Stomach (tissue), 9 donors: ENCODE data around the gene LFNG. TPM values are rescaled to one million over a fixed set of nuclear protein-coding genes. Genes with fewer than 3 reads are reported as not detected.

Experiments used
- DNase-seq, 2 donors: peaks; one replicate each; pipeline versions ENCODE4 v3.0.0 to v3.0.0-alpha.2; 2013 to 2019
- H3K27ac ChIP-seq, 5 donors: fragments of 200-600 bp in 4 of 5; sonication (generic) in 4 of 5; one replicate each; pipeline ENCODE4 v1.5.1; 2013 to 2019; ENCODE audit warnings: mild to moderate bottlenecking in 1 of 5, moderate library complexity in 1 of 5
- H3K27me3 ChIP-seq, 3 donors: fragments of 200-600 bp; sonication (generic); one replicate each; pipeline ENCODE4 v1.5.1; 2017 to 2019; ENCODE audit warnings: mixed run types in 1 of 3
- H3K36me3 ChIP-seq, 4 donors: fragments of 200-600 bp; sonication (generic); 1 replicate in 3 of 4; 2 replicates in 1 of 4; pipeline ENCODE4 v1.5.1; 2016 to 2019
- H3K4me1 ChIP-seq, 4 donors: fragments of 200-600 bp; sonication (generic); one replicate each; pipeline ENCODE4 v1.5.1; 2016 to 2019
- H3K4me3 ChIP-seq, 4 donors: fragments of 200-600 bp; sonication (generic) in 3 of 4; one replicate each; pipeline ENCODE4 v1.5.1; 2016 to 2019; ENCODE audit warnings: mild to moderate bottlenecking in 1 of 4
- H3K9me3 ChIP-seq, 4 donors: fragments of 200-600 bp; sonication (generic); one replicate each; pipeline ENCODE4 v1.5.1; 2016 to 2019
- CTCF ChIP-seq, 7 experiments: fragments of 450-650 bp in 4 of 7; fragments of 200-600 bp in 3 of 7; sonication (generic) in 3 of 7; IDR thresholded peaks; one replicate each; pipeline ENCODE4 v1.5.1; 2016 to 2019; ENCODE audit warnings: antibody characterized with exemption in 7 of 7, control low read depth in 2 of 7, mild to moderate bottlenecking in 1 of 7
- EP300 ChIP-seq: sonication (generic); formaldehyde crosslinking; IDR thresholded peaks from one replicate; pipeline ENCODE4 v1.6.1; 2017; ENCODE audit warnings: antibody characterized with exemption
- POLR2A ChIP-seq, 4 donors: fragments of 450-650 bp; IDR thresholded peaks; one replicate each; pipeline ENCODE4 v1.6.1; 2016; ENCODE audit warnings: antibody characterized with exemption in 4 of 4, control low read depth in 2 of 4, mild to moderate bottlenecking in 1 of 4, moderate library complexity in 1 of 4
- POLR2AphosphoS5 ChIP-seq, 3 donors: sonication (generic); formaldehyde crosslinking; IDR thresholded peaks; one replicate each; pipeline ENCODE4 v1.6.1; 2016; ENCODE audit warnings: antibody characterized with exemption in 3 of 3
- WGBS, 5 donors: extraction: QIAGEN DNeasy Blood & Tissue Kit in 3 of 5; methylation state at CpG; one replicate each; pipeline versions ENCODE4 v1.1.5 to v1.1.7; 2013 to 2018; 5-methylcytosine and 5-hydroxymethylcytosine counted together
- intact Hi-C: fragments of 100-400 bp; cut with DNase I; formaldehyde crosslinking; loops from one replicate; pipeline ENCODE4 v1.15.1; 2023; ENCODE audit warnings: low total_unique reads
- polyA plus RNA-seq, 3 donors: library from polyadenylated mRNA; stranded (reverse); fragments of 200-250 nt; gene quantifications; one replicate each; pipeline ENCODE4 v1.2.3, GENCODE V29; 2013
- total RNA-seq, 5 donors: library from RNA; depleted of rRNA; stranded (reverse); fragments of >200 nt; gene quantifications; one replicate each; pipeline versions ENCODE4 v1.1.0 to v1.2.3, GENCODE V29; 2014 to 2016
- donor health status: healthy with polysubstance abuse.
- donor health status: Bipolar disorder and iron deficiency.
- donor health status: healthy.

LFNG gene
- total and polyA plus RNA-seq, 8 donors = 8.0 to 103 (median 17.4) TPM

- TF ChIP-seq POLR2A (IDR thresholded peaks at IDR 0.05) (no peak), POLR2AphosphoS5 (IDR thresholded peaks at IDR 0.05) (no peak)
- intact Hi-C loops = no loop called here
- Histone ChIP-seq H3K9me3 (no peaks in the 10 kb centered on the region), H3K27me3 (peaks cover 0 to 73% (median 8%) of the 10 kb centered on the region in 3 donors), H3K27ac (peak overlapping the region; percentile 84 to 97 (median 92)), H3K4me3 (peak overlapping the region in 2 of 4 donors; percentile 8 to 78), H3K36me3 (peaks cover 9 to 42% (median 27%) of the 10 kb centered on the region in 4 donors), H3K4me1 (peaks cover 97 to 100% (median 99%) of the 10 kb centered on the region in 4 donors)
- WGBS, 5 donors = 51 to 81% (median 69%) methylated on average over 40 to 53 of the region's 53 CpGs
- DNase-seq = no peak
These were observed 5.5 kb downstream of the LFNG start for GRCh38 chr7:2524808-2525657.

- H3K9me3 ChIP-seq = no peaks in the 10 kb centered on the region
- peak in 1 of 2 donors; percentile 54 for DNase-seq
- H3K36me3 ChIP-seq = peaks cover 9 to 42% (median 27%) of the 10 kb centered on the region in 4 donors
- 77 to 83% (median 80%) methylated on average over 23 to 36 of the region's 36 CpGs for WGBS, 5 donors
- H3K4me3 ChIP-seq = peak overlapping the region in 1 of 4 donors; percentile 8
- peaks cover 0 to 73% (median 5%) of the 10 kb centered on the region in 3 donors for H3K27me3 ChIP-seq
- intact Hi-C loops = no loop called here
- peaks cover 97 to 100% (median 99%) of the 10 kb centered on the region in 4 donors for H3K4me1 ChIP-seq
- peak overlapping the region; percentile 84 to 97 (median 92) for H3K27ac ChIP-seq
- TF ChIP-seq POLR2A (IDR thresholded peaks at IDR 0.05) (no peak), CTCF (IDR thresholded peaks at IDR 0.05) (no peak)
These were observed 6.4 kb downstream of the LFNG start for GRCh38 chr7:2525658-2526630.

- Histone ChIP-seq H3K4me1 (peaks cover 96 to 100% (median 98%) of the 10 kb centered on the region in 4 donors), H3K36me3 (peaks cover 9 to 42% (median 27%) of the 10 kb centered on the region in 4 donors), H3K27ac (peak overlapping the region in 3 of 5 donors; percentile 88 to 92 (median 90)), H3K27me3 (peaks cover 0 to 73% (median 0%) of the 10 kb centered on the region in 3 donors), H3K9me3 (no peaks in the 10 kb centered on the region), H3K4me3 (no peak overlapping the region)
- 75 to 85% (median 80%) methylated on average over 28 to 40 of the region's 40 CpGs for WGBS, 5 donors
- peak in 1 of 2 donors; percentile 42 for DNase-seq
- TF ChIP-seq POLR2A (IDR thresholded peaks at IDR 0.05) (no peak), POLR2AphosphoS5 (IDR thresholded peaks at IDR 0.05) (no peak)
- intact Hi-C loops = no loop called here
These were observed 7.3 kb downstream of the LFNG start for GRCh38 chr7:2526659-2527504.

GRCh38 chr7:2527505-2528467 lies 8.2 kb downstream of the LFNG start:
- Histone ChIP-seq H3K27me3 (peaks cover 0 to 65% (median 0%) of the 10 kb centered on the region in 3 donors), H3K9me3 (no peaks in the 10 kb centered on the region), H3K4me3 (peak overlapping the region in 1 of 4 donors; percentile 16), H3K27ac (peak overlapping the region; percentile 67 to 92 (median 88)), H3K4me1 (peaks cover 87 to 91% (median 89%) of the 10 kb centered on the region in 4 donors), H3K36me3 (peaks cover 9 to 42% (median 27%) of the 10 kb centered on the region in 4 donors)
- 52 to 61% (median 59%) methylated on average over 17 of the region's 17 CpGs for WGBS, 5 donors
- peak in 1 of 2 donors; percentile 65 for DNase-seq
- TF ChIP-seq POLR2AphosphoS5 (IDR thresholded peaks at IDR 0.05) (no peak), EP300 (no peak), POLR2A (IDR thresholded peaks at IDR 0.05) (no peak), CTCF (IDR thresholded peaks at IDR 0.05) (no peak)
- intact Hi-C loops = no loop called here
